Small intestine (tissue), 7 donors: Measurements from ENCODE around the gene HOXD3. TPM values are rescaled to one million over a fixed set of nuclear protein-coding genes. Genes with fewer than 3 reads are reported as not detected.

Experiments
- DNase-seq, 2 donors: peaks; one replicate each; pipeline versions ENCODE4 v3.0.0 to v3.0.0-alpha.2; 2013
- FAIRE-seq: peaks from 2 replicates; lab custom pipeline; 2012; peaks lifted over from hg19 to GRCh38; lab: Jason Lieb, UNC
- H3K27ac ChIP-seq, 3 donors: one replicate each; pipeline ENCODE4 v1.5.1; 2013; ENCODE audit warnings: low read length in 2 of 3, mild to moderate bottlenecking in 2 of 3, control low read depth in 1 of 3, inconsistent platforms in 1 of 3, low read depth in 1 of 3, moderate library complexity in 1 of 3
- H3K27me3 ChIP-seq, 3 donors: one replicate each; pipeline ENCODE4 v1.6.1; 2013; ENCODE audit warnings: low read length in 3 of 3, inconsistent platforms in 1 of 3; ENCODE audit not compliant: control insufficient read depth in 3 of 3, insufficient read depth in 3 of 3
- H3K36me3 ChIP-seq, 3 donors: one replicate each; pipeline ENCODE4 v1.6.1; 2013; ENCODE audit warnings: low read length in 3 of 3, inconsistent platforms in 1 of 3, low read depth in 1 of 3, mild to moderate bottlenecking in 1 of 3, moderate library complexity in 1 of 3; ENCODE audit not compliant: control insufficient read depth in 3 of 3, insufficient read depth in 2 of 3
- H3K4me1 ChIP-seq, 3 donors: one replicate each; pipeline ENCODE4 v1.6.1; 2013; ENCODE audit warnings: low read length in 2 of 3, inconsistent platforms in 1 of 3, low read depth in 1 of 3, mild to moderate bottlenecking in 1 of 3, moderate library complexity in 1 of 3; ENCODE audit not compliant: control insufficient read depth in 3 of 3, insufficient read depth in 2 of 3
- H3K4me3 ChIP-seq, 3 donors: one replicate each; pipeline ENCODE4 v1.5.1; 2013; ENCODE audit warnings: low read length in 3 of 3, control low read depth in 1 of 3, inconsistent platforms in 1 of 3, low read depth in 1 of 3, mild to moderate bottlenecking in 1 of 3, moderate library complexity in 1 of 3
- H3K9me3 ChIP-seq, 2 donors: one replicate each; pipeline ENCODE4 v1.6.1; 2013; ENCODE audit warnings: low read depth in 1 of 2, low read length in 1 of 2; ENCODE audit not compliant: control insufficient read depth in 2 of 2, insufficient read depth in 1 of 2
- WGBS, 3 donors: extraction: QIAGEN DNeasy Blood & Tissue Kit; methylation state at CpG; one replicate each; pipeline ENCODE4 v1.1.7; 2013; 5-methylcytosine and 5-hydroxymethylcytosine counted together
- polyA plus RNA-seq, 4 donors: library from polyadenylated mRNA; stranded (reverse) in 3 of 4; unstranded in 1 of 4; fragments of 200-250 nt in 3 of 4; fragments of 120-200 nt in 1 of 4; gene quantifications; one replicate each; pipeline versions ENCODE4 v1.2.1 to v1.2.3, GENCODE V29; 2013
- donor health status: healthy with polysubstance abuse.
- donor health status: control.
- donor health status: control.
- donor health status: Bipolar disorder and iron deficiency.
- donor health status: healthy.

HOXD3 gene
- polyA plus RNA-seq, 4 donors, result 0.98 to 5.2 TPM; not detected in 2

DNA sequence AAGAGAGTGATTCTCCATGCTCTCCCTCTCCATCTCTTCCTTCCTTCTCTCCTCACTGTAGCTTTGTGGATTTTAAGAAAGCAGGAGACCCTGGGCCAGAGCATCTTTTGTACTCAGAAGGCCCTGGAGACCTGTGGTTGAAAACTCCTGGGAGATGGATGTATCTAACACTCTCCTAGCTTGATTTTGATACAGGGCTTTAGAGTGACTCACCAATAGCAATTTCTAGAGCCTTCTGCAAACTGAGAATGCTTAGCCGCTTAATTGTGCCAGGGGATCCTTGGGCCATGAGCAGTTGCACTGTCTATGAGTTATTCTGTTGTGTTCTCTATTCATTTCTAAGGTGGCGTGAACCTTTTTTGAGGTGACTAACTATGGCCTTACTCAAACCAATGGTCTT, 49.0 kb downstream of the HOXD3 start:
- 89 to 96% (median 91%) methylated on average over 2 of the region's 2 CpGs for WGBS, 3 donors
- Histone ChIP-seq H3K36me3 (no peaks in the 10 kb centered on the region), H3K4me3 (no peak overlapping the region), H3K27ac (no peak overlapping the region), H3K27me3 (peaks cover under 1 to 11% (median under 1%) of the 10 kb centered on the region in 3 donors), H3K9me3 (peaks cover 0 to 4% of the 10 kb centered on the region in 2 donors), H3K4me1 (no peaks in the 10 kb centered on the region)
- no peak for FAIRE-seq
- DNase-seq, result no peak

DNA sequence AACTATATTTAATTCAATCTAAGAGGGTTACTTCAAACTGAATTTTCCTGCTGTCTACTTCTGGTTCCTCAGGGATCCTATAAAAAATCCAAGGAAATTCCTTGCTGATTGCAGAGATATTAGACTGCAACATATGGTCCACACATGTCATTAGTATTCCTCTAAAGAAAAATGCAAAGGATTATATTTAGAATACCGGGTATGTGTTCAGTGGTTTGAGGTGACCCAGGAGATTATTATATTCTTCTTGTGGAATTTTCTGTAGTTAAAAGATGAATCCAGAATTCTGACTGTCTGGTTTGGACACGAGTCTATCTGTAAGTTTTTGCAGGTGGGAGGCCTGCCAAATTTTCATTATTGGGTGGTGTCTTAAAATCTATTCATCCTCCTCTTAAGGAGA, 49.6 kb downstream of the HOXD3 start:
- no peaks in the 10 kb centered on the region for H3K36me3 ChIP-seq
- H3K9me3 ChIP-seq, result peaks cover 0 to 4% of the 10 kb centered on the region in 2 donors
- 59 to 65% (median 65%) methylated on average over 2 of the region's 2 CpGs for WGBS, 3 donors
- FAIRE-seq (no peak), DNase-seq (no peak)
- H3K27ac ChIP-seq, result no peak overlapping the region
- H3K4me1 ChIP-seq, result no peaks in the 10 kb centered on the region
- H3K27me3 ChIP-seq, result peaks cover 0 to 11% (median 0%) of the 10 kb centered on the region in 3 donors
- no peak overlapping the region for H3K4me3 ChIP-seq

DNA sequence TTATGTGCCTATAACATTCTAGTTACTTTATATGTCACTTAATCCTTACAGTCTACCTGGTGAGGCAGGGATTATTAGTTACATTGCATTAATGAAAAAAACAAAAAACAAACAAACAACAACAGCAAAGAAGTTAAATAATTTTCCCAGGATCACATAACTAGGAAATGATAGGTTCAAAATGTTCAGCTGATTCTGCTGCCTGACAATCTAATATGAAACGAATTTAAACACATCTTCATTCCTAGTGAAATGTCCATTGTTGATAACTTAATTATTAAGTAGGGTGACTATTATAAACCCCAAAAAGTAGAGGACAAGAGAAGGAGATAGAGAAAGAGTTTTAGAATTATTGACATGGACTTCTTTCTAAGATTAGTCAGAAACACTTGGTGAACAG, 54.0 kb downstream of the HOXD3 start:
- Histone ChIP-seq H3K4me1 (no peaks in the 10 kb centered on the region), H3K27ac (no peak overlapping the region), H3K27me3 (peaks cover 0 to 1% (median 0%) of the 10 kb centered on the region in 3 donors), H3K9me3 (no peaks in the 10 kb centered on the region), H3K36me3 (no peaks in the 10 kb centered on the region), H3K4me3 (no peak overlapping the region)
- no peak for DNase-seq
- no peak for FAIRE-seq
- WGBS, 3 donors, result 29 to 57% (median 35%) methylated on average over 1 of the region's 1 CpG

DNA sequence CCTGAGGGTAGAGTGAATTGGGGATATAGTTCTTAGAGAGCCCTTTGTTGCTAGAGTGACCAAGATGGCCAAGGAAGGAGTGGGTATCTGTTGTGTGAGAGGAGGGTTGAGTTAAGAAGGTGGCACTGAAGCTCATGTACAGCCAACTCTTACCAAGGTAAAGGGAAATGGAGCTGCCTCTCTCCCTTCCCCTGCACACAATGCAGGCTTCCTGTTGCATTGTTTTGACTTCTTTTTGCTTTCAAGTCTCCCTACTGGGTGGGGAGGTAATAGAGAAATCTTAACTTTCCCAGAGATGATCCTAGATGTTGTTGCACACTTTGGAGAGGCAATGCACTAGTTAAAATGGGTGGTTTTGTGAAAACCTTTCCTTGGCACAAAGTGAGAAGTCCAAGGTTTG, 55.2 kb downstream of the HOXD3 start:
- Histone ChIP-seq H3K27ac (no peak overlapping the region), H3K36me3 (no peaks in the 10 kb centered on the region), H3K27me3 (peaks cover 0 to 1% (median 0%) of the 10 kb centered on the region in 3 donors), H3K9me3 (no peaks in the 10 kb centered on the region), H3K4me3 (no peak overlapping the region), H3K4me1 (no peaks in the 10 kb centered on the region)
- FAIRE-seq (no peak), DNase-seq (no peak)

DNA sequence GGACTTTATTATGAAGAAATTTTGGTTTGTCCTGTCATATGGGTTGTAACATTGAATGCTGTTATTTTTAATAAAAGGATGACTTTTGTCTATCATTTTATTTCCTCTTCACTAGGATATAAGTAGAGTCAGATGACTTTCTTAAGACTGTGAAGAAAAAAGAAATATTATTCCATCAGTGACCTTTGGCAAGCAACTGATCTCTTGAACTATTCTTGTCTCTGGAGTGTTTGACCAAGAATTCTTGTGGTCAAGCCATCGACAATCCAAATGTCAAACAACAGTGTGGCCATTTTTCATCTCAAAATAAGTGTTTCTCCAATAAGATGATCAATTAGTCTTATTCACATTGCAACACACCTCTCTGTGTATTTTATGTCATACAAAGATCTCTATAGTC, 56.3 kb downstream of the HOXD3 start:
- no peak for DNase-seq
- Histone ChIP-seq H3K27me3 (peaks cover 0 to 1% (median 0%) of the 10 kb centered on the region in 3 donors), H3K36me3 (no peaks in the 10 kb centered on the region), H3K4me1 (no peaks in the 10 kb centered on the region), H3K4me3 (no peak overlapping the region), H3K9me3 (no peaks in the 10 kb centered on the region), H3K27ac (no peak overlapping the region)
- 50 to 51% (median 50%) methylated on average over 1 of the region's 1 CpG for WGBS, 3 donors
- FAIRE-seq, result no peak

Other genes starting within 250 kb of the HOXD3 start
- 10 to 100 TPM in 1 of 4 donors, 1 to 10 TPM in 3; 2.2 to 19.6 (median 5.0) TPM for gene LNPK, start 155.0 kb upstream of the HOXD3 start, polyA plus RNA-seq
- gene EVX2, start 73.3 kb upstream of the HOXD3 start, polyA plus RNA-seq, result not detected
- gene HOXD13, start 64.6 kb upstream of the HOXD3 start, polyA plus RNA-seq, result not detected
- gene HOXD12, start 57.5 kb upstream of the HOXD3 start, polyA plus RNA-seq, result not detected
- not detected for gene HOXD11, start 50.0 kb upstream of the HOXD3 start, polyA plus RNA-seq
- gene HOXD10, start 40.5 kb upstream of the HOXD3 start, polyA plus RNA-seq, result under 1 TPM in 1 of 4 donors, not detected in 3; 0.09 TPM
- 1 to 10 TPM in 1 of 4 donors, under 1 TPM in 2, not detected in 1; 0.27 to 1.9 (median 0.28) TPM for gene HOXD9, start 34.6 kb upstream of the HOXD3 start, polyA plus RNA-seq
- gene HOXD8, start 27.6 kb upstream of the HOXD3 start, polyA plus RNA-seq, result 1 to 10 TPM in 3 of 4 donors, under 1 TPM in 1; 0.89 to 7.3 (median 3.6) TPM
- gene HOXD4, start 5.8 kb upstream of the HOXD3 start, polyA plus RNA-seq, result 10 to 100 TPM in 1 of 4 donors, under 1 TPM in 1, not detected in 2; 0.97 to 14.7 TPM
- 1 to 10 TPM in 1 of 4 donors, under 1 TPM in 1, not detected in 2; 1.00 to 8.2 TPM for gene HOXD1, start 31.4 kb downstream of the HOXD3 start, polyA plus RNA-seq
- 10 to 100 TPM; 28.1 to 53.7 (median 40.7) TPM for gene MTX2, start 112.1 kb downstream of the HOXD3 start, polyA plus RNA-seq